MCF 10A (cell line): ENCODE results near the gene AGBL1. TPM values are rescaled to one million over a fixed set of nuclear protein-coding genes. Genes with fewer than 3 reads are reported as not detected.

Source experiments
- BruUV-seq: library from RNA; stranded (reverse); fragments of 400-500 nt; replicated peaks from 2 replicates; lab custom pipeline; 2021; lab: Mats Ljungman, UMichigan
- CTCF ChIA-PET: fragments of 300-600 bp; sonication (Branson Sonifier 250); formaldehyde crosslinking; extraction: SDS; loops from one replicate; lab custom pipeline; 2021; ENCODE audit warnings: antibody characterized with exemption, inconsistent platforms; lab: Yijun Ruan, JAX
- POLR2A ChIA-PET: fragments of 300-600, 350-650 bp; sonication (Branson Sonifier 250); formaldehyde crosslinking; extraction: SDS; loops from one replicate; lab custom pipeline; 2020; ENCODE audit warnings: antibody characterized with exemption, inconsistent platforms; lab: Yijun Ruan, JAX
- DNase-seq: peaks from one replicate; pipeline ENCODE4 v3.0.0-alpha.2; 2018; ENCODE audit not compliant: unreplicated experiment
- H3K27ac Mint-ChIP-seq: one replicate; pipeline ENCODE4 v1.8.0; 2022; ENCODE audit warnings: mild to moderate bottlenecking, low read depth, mixed read lengths; ENCODE audit not compliant: unreplicated experiment
- H3K27me3 Mint-ChIP-seq: one replicate; pipeline ENCODE4 v1.8.0; 2022; ENCODE audit warnings: mixed read lengths; ENCODE audit not compliant: insufficient read depth, unreplicated experiment
- H3K36me3 Mint-ChIP-seq: one replicate; pipeline ENCODE4 v1.8.0; 2022; ENCODE audit warnings: mild to moderate bottlenecking, moderate library complexity, mixed read lengths; ENCODE audit not compliant: insufficient read depth, unreplicated experiment
- H3K4me1 Mint-ChIP-seq: one replicate; pipeline ENCODE4 v1.8.0; 2022; ENCODE audit warnings: mixed read lengths; ENCODE audit not compliant: insufficient read depth, unreplicated experiment
- H3K4me3 Mint-ChIP-seq: one replicate; pipeline ENCODE4 v1.8.0; 2022; ENCODE audit warnings: mild to moderate bottlenecking, moderate library complexity, mixed read lengths; ENCODE audit not compliant: unreplicated experiment
- H3K9me3 Mint-ChIP-seq: one replicate; pipeline ENCODE4 v1.8.0; 2022; ENCODE audit warnings: mixed read lengths; ENCODE audit not compliant: unreplicated experiment
- intact Hi-C: fragments of 100-400 bp; cut with micrococcal nuclease; formaldehyde crosslinking; loops from 2 replicates; pipeline ENCODE4 v1.14.1; 2022
- total RNA-seq: library from RNA; stranded (reverse); gene quantifications from 2 replicates; pipeline ENCODE4 v1.2.3, GENCODE V29; 2022
- TF ChIP-seq, protein P1 (sequence below): fragments of 200-600 bp; IDR thresholded peaks from one replicate; pipeline ENCODE4 v1.8.0; 2022; ENCODE audit warnings: antibody characterized with exemption, mild to moderate bottlenecking; ENCODE audit not compliant: unreplicated experiment

Gene AGBL1
- total RNA-seq, 1 experiment from 2014 or later: not detected

DNA sequence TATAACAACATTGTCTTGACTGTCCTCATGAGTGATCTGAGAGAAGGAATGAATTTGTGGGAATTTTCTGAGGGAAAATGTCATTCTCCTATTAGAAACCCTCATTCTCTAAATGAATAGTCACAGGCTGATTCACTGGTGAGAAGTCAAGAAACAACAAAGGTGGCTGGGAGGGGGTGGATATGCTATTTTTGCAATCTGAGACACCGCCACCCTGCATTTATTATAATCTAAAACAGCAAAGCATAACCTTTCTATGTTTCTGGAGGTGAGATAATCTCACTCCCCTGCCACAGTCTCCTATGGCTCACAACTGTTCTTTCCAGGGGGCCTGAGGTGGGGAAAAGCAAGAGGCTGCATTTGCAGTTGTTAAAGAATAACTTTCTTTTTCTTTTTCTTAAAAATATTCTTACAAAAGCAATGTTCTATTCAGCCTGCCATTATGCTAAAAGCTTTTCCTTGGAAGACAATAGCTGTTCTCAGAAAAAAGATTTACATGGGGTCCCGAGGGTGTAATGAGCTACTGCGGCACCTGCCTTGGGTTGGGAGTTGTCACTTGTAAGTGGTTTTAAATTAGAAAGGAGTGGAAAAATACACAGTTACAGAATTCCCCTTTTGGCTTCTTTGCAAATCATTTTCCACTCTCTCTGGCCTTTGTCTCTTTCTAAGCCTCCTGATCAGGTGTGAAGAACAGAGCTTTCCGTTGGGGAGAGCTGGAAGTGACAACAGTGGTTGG lies 220.9 kb downstream of the AGBL1 start:
- H3K27ac Mint-ChIP-seq: no peak overlapping the region
- no peaks in the 10 kb centered on the region for H3K36me3 Mint-ChIP-seq
- no TSS peak for BruUV-seq
- H3K9me3 Mint-ChIP-seq: no peaks in the 10 kb centered on the region
- no peak for DNase-seq
- H3K27me3 Mint-ChIP-seq: no peaks in the 10 kb centered on the region
- TF ChIP-seq, protein P1, sequence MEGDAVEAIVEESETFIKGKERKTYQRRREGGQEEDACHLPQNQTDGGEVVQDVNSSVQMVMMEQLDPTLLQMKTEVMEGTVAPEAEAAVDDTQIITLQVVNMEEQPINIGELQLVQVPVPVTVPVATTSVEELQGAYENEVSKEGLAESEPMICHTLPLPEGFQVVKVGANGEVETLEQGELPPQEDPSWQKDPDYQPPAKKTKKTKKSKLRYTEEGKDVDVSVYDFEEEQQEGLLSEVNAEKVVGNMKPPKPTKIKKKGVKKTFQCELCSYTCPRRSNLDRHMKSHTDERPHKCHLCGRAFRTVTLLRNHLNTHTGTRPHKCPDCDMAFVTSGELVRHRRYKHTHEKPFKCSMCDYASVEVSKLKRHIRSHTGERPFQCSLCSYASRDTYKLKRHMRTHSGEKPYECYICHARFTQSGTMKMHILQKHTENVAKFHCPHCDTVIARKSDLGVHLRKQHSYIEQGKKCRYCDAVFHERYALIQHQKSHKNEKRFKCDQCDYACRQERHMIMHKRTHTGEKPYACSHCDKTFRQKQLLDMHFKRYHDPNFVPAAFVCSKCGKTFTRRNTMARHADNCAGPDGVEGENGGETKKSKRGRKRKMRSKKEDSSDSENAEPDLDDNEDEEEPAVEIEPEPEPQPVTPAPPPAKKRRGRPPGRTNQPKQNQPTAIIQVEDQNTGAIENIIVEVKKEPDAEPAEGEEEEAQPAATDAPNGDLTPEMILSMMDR: no peak
- ChIA-PET POLR2A (interaction anchor here (0.8 to 1.6 kb wide), 3 partner anchors 13 to 344 kb away, joined by 3 to 6 read pairs (median 4); no protein-coding TSS in a partner anchor), CTCF (interaction anchor here (0.6 kb wide), 1 partner anchor 70 kb away, joined by 3 read pairs; no protein-coding TSS in a partner anchor)
- intact Hi-C loops: no loop called here
- H3K4me3 Mint-ChIP-seq: no peak overlapping the region
- peaks cover 6% of the 10 kb centered on the region for H3K4me1 Mint-ChIP-seq

DNA sequence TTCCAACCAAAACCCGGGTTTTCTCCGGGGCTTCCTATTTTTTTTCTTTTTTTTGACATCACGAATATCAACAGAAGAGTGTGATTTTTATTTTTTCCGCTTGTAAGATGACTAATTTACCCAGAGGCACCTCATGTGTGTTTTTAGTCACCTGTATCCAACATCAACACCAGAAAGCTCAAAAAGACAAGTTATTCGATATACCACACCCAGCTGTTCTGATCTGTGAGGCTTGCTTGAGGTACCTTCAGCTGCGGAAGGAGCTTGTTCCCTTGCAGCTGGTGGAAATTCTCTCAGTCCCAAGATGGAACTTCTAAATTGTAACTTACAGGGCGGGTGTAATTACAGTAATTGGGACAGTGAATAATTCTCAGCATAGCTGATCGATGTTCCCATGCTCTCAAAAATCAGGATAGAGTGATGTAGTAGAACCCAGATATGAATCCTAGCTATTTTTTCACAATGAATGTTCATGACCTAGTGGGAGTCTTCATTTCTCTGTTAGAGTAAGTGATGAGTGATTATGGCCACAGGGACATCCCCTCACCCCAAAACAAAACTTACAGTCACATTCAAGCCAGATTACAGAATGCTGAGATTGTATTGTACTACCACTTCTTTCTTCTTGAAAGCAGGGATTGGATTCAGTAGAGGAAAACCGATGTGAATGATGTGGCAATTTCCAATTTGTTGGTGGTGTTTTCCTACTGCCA lies 232.1 kb downstream of the AGBL1 start:
- no peaks in the 10 kb centered on the region for H3K9me3 Mint-ChIP-seq
- no TSS peak for BruUV-seq
- no peak for DNase-seq
- intact Hi-C loops: no loop called here
- H3K36me3 Mint-ChIP-seq: no peaks in the 10 kb centered on the region
- TF ChIP-seq, protein P1: no peak
- H3K27ac Mint-ChIP-seq: no peak overlapping the region
- H3K4me3 Mint-ChIP-seq: no peak overlapping the region
- no peaks in the 10 kb centered on the region for H3K27me3 Mint-ChIP-seq
- POLR2A ChIA-PET: interaction anchor here (0.7 to 3.9 kb wide), 2 partner anchors 24 to 1056 kb away, joined by 3 to 15 read pairs; no protein-coding TSS in a partner anchor
- peaks cover 10% of the 10 kb centered on the region for H3K4me1 Mint-ChIP-seq
- CTCF ChIA-PET: no interaction called here

DNA sequence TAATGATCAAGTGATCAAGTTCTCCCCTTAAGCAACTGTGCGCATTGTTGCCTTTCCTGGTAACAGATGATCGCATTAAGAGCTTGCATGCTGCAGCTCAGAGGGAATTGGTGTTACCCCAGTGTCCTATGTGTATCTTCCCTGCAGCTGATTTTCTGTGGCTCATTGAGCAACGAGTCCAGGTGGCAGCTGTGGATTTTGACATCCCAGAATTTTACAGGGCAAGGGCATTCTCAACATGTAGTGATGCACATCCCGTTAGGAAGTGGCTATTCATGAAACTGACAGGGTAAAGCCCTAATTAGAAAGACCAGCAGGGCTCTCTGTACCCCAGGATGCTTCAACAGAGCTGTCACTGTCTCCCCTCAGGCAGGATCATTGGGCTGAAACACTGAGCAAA lies 232.8 kb downstream of the AGBL1 start:
- CTCF ChIA-PET: no interaction called here
- Mint-ChIP-seq H3K4me3 (no peak overlapping the region), H3K27me3 (no peaks in the 10 kb centered on the region), H3K27ac (no peak overlapping the region), H3K36me3 (no peaks in the 10 kb centered on the region), H3K9me3 (no peaks in the 10 kb centered on the region), H3K4me1 (peaks cover 17% of the 10 kb centered on the region)
- TF ChIP-seq, protein P1: no peak
- no TSS peak for BruUV-seq
- DNase-seq: no peak
- POLR2A ChIA-PET: interaction anchor here (3.9 kb wide), 1 partner anchor 24 kb away, joined by 15 read pairs; no protein-coding TSS in a partner anchor
- intact Hi-C loops: no loop called here

DNA sequence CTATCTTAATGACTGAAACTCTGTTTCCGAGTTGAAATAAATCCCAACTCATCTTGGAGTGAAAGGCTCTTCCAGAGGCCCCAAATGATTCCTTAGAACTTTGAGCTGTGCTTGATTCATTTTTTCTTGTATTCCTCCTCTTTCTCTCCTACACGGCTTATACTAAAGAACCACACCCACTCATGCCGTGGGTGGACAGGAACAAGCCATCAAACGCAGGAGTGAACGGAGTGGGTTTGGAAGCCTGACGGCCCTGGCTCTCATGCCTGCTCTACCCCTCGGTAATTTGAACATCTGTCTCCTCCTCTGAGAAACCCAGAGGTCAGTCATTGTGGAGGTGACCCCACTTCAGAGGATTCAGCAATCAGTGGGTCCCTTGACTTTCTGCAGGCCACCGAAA lies 236.5 kb downstream of the AGBL1 start:
- Mint-ChIP-seq H3K4me3 (no peak overlapping the region), H3K9me3 (no peaks in the 10 kb centered on the region), H3K36me3 (no peaks in the 10 kb centered on the region), H3K27ac (peak overlapping the region; percentile 91), H3K27me3 (no peaks in the 10 kb centered on the region), H3K4me1 (peaks cover 20% of the 10 kb centered on the region)
- BruUV-seq: no TSS peak
- intact Hi-C loops: no loop called here
- no peak for DNase-seq
- TF ChIP-seq, protein P1: no peak
- POLR2A ChIA-PET: interaction anchor here (0.7 to 3.0 kb wide), 2 partner anchors 11 to 43 kb away, joined by 3 to 20 read pairs; no protein-coding TSS in a partner anchor
- CTCF ChIA-PET: interaction anchor here (0.6 to 1.4 kb wide), 6 partner anchors 9 to 1184 kb away, joined by 3 to 4 read pairs (median 3); no protein-coding TSS in a partner anchor
